Measurements from ENCODE around the gene MDM4. TPM values are rescaled to one million over a fixed set of nuclear protein-coding genes. Genes with fewer than 3 reads are reported as not detected.

The MDM4 gene
- total and polyA plus RNA-seq, 4 donors, result 4.8 to 141 (median 57.7) TPM

- H3K36me3 ChIP-seq (ENCODE audit: control insufficient read depth in 1 of 2, insufficient read depth in 2 of 2, low read length in 1 of 2), result no peaks in the 10 kb centered on the region
- H3K9me3 ChIP-seq (ENCODE audit: control insufficient read depth, low read length), result no peaks in the 10 kb centered on the region
- no peaks in the 10 kb centered on the region for H3K4me1 ChIP-seq (ENCODE audit: control insufficient read depth in 1 of 2, insufficient read depth in 2 of 2, low read length in 2 of 2)
- no peak for DNase-seq
- intact Hi-C loops (cut with DNase I), result no loop called here
- no peak for ATAC-seq (ENCODE audit: low FRiP score)
- H3K4me3 ChIP-seq (ENCODE audit: low read length in 2 of 2), result no peak overlapping the region
- no peak overlapping the region for H3K27ac ChIP-seq (ENCODE audit: low read depth in 1 of 2, low read length in 2 of 2)
- H3K27me3 ChIP-seq (ENCODE audit: control insufficient read depth in 1 of 2, insufficient read depth in 2 of 2, low read length in 1 of 2), result no peaks in the 10 kb centered on the region
- WGBS, 2 donors, result 75 to 76% methylated on average over 13 of the region's 13 CpGs
These were observed 59.3 kb downstream of the MDM4 start for GRCh38 chr1:204575221-204576190.

DNA sequence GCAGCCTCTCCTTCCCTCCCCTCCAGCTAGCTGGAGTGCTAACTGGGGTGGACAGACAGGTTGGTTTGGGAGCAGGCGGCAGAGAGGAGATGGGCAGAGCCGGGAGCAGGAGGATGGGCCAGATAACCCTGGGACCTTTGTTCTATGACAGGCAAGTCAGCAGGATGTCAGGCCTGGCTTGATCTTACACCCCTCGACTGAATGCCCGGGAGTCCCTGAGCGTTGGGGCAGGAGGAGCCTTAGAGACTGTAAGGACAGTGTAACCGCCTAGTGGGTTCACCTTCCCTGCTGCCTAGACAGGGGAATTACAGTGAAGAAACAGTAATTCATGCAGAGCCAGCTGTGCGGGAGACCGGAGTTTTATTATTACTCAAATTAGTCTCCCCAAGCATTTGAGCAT, 60.2 kb downstream of the MDM4 start:
- H3K27ac ChIP-seq (ENCODE audit: low read depth in 1 of 2, low read length in 2 of 2), result no peak overlapping the region
- no peaks in the 10 kb centered on the region for H3K27me3 ChIP-seq (ENCODE audit: control insufficient read depth in 1 of 2, insufficient read depth in 2 of 2, low read length in 1 of 2)
- no peak for DNase-seq
- intact Hi-C loops (cut with DNase I), result no loop called here
- H3K4me1 ChIP-seq (ENCODE audit: control insufficient read depth in 1 of 2, insufficient read depth in 2 of 2, low read length in 2 of 2), result no peaks in the 10 kb centered on the region
- ATAC-seq (ENCODE audit: low FRiP score), result no peak
- no peak overlapping the region for H3K4me3 ChIP-seq (ENCODE audit: low read length in 2 of 2)
- WGBS, 2 donors, result 82 to 90% methylated on average over 8 of the region's 8 CpGs
- H3K9me3 ChIP-seq (ENCODE audit: control insufficient read depth, low read length), result no peaks in the 10 kb centered on the region
- no peaks in the 10 kb centered on the region for H3K36me3 ChIP-seq (ENCODE audit: control insufficient read depth in 1 of 2, insufficient read depth in 2 of 2, low read length in 1 of 2)

DNA sequence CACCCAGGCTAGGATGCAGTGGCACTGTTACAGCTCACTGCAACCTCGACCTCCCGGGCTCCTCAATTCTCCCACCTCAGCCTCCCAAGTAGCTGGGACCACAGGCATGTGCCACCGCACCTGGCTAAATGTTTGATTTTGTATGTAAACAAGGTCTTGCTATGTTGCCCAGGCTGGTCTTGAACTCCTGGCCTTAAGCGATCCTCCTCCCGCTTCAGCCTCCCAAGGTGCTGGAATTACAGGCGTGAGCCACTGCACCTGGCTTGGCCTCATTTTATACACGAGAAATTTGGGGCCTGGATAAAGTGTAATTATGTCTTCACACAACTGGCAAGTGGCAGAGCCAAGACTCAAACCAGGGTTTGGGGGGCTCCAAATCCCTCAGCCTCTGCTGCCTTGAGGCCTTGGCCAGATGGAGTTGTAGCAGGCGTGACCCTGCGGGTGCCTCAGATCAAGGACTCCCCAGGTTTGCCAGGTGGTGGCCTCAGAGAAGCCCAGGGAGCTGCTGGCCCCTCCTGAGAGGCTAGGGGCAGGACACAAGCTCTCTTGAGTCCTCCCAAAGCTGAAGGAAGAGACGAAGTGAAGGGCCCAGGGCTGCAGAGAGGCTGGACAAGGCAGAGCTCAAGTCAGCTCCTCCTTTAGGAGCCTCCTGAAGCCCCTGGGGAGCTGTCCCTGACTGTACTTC, 61.7 kb downstream of the MDM4 start:
- intact Hi-C loops (cut with DNase I), result no loop called here
- ATAC-seq (ENCODE audit: low FRiP score) (no peak), DNase-seq (no peak)
- no peaks in the 10 kb centered on the region for H3K27me3 ChIP-seq (ENCODE audit: control insufficient read depth in 1 of 2, insufficient read depth in 2 of 2, low read length in 1 of 2)
- 92 to 93% methylated on average over 10 of the region's 10 CpGs for WGBS, 2 donors
- H3K4me1 ChIP-seq (ENCODE audit: control insufficient read depth in 1 of 2, insufficient read depth in 2 of 2, low read length in 2 of 2), result no peaks in the 10 kb centered on the region
- no peaks in the 10 kb centered on the region for H3K9me3 ChIP-seq (ENCODE audit: control insufficient read depth, low read length)
- H3K27ac ChIP-seq (ENCODE audit: low read depth in 1 of 2, low read length in 2 of 2), result no peak overlapping the region
- H3K36me3 ChIP-seq (ENCODE audit: control insufficient read depth in 1 of 2, insufficient read depth in 2 of 2, low read length in 1 of 2), result no peaks in the 10 kb centered on the region
- no peak overlapping the region for H3K4me3 ChIP-seq (ENCODE audit: low read length in 2 of 2)

DNA sequence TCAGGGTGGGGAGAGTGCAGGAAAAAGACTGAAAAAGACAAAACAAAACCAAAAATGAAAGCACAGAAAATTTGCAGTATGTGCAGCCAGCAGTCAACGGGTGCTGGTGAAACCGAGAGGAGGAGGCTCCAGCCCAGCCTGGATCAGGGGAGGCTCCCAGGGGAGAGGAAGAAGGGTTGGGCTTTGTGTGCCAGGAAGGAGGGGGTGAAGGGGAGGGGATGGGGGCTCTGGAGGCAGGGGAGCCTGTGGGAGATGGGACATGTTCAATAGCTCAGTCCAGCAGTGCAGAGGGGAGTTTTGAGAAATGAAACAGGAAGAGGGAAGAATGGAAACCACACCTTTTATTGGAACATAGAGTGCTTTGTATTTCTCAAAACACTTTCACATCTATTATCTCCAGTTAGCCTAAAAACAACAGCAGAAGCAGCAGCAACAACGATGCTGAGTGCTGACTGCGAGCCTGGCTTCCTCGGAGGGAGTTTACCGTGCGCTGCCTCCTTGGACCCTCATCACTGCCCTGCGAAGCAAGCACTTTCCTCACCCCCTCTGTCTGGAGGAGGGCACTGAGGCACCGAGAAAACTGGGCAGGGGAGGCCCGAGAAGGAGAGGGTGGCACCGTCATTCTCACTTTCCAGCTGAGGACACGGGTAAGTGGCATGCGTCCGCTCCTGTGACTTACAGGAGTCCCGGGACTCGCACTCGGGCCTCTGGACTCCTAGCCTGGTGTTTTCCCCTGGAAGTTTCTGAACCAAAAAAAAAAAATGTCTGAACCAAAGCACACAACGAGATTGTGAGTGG, 62.9 kb downstream of the MDM4 start:
- intact Hi-C loops (cut with DNase I), result no loop called here
- no peak for DNase-seq
- peak; percentile 54 for ATAC-seq (ENCODE audit: low FRiP score)
- H3K9me3 ChIP-seq (ENCODE audit: control insufficient read depth, low read length), result no peaks in the 10 kb centered on the region
- H3K27me3 ChIP-seq (ENCODE audit: control insufficient read depth in 1 of 2, insufficient read depth in 2 of 2, low read length in 1 of 2), result no peaks in the 10 kb centered on the region
- H3K4me3 ChIP-seq (ENCODE audit: low read length in 2 of 2), result no peak overlapping the region
- no peaks in the 10 kb centered on the region for H3K36me3 ChIP-seq (ENCODE audit: control insufficient read depth in 1 of 2, insufficient read depth in 2 of 2, low read length in 1 of 2)
- 52 to 53% methylated on average over 18 of the region's 18 CpGs for WGBS, 2 donors
- H3K27ac ChIP-seq (ENCODE audit: low read depth in 1 of 2, low read length in 2 of 2), result no peak overlapping the region
- H3K4me1 ChIP-seq (ENCODE audit: control insufficient read depth in 1 of 2, insufficient read depth in 2 of 2, low read length in 2 of 2), result no peaks in the 10 kb centered on the region

GRCh38 chr1:204579681-204580080, 63.5 kb downstream of the MDM4 start:
- DNase-seq (no peak), ATAC-seq (ENCODE audit: low FRiP score) (no peak)
- Histone ChIP-seq H3K27ac (ENCODE audit: low read depth in 1 of 2, low read length in 2 of 2) (no peak overlapping the region), H3K36me3 (ENCODE audit: control insufficient read depth in 1 of 2, insufficient read depth in 2 of 2, low read length in 1 of 2) (no peaks in the 10 kb centered on the region), H3K27me3 (ENCODE audit: control insufficient read depth in 1 of 2, insufficient read depth in 2 of 2, low read length in 1 of 2) (no peaks in the 10 kb centered on the region), H3K9me3 (ENCODE audit: control insufficient read depth, low read length) (no peaks in the 10 kb centered on the region), H3K4me1 (ENCODE audit: control insufficient read depth in 1 of 2, insufficient read depth in 2 of 2, low read length in 2 of 2) (no peaks in the 10 kb centered on the region), H3K4me3 (ENCODE audit: low read length in 2 of 2) (no peak overlapping the region)
- intact Hi-C loops (cut with DNase I), result no loop called here
- 74 to 79% methylated on average over 6 of the region's 6 CpGs for WGBS, 2 donors

- intact Hi-C loops (cut with DNase I), result no loop called here
- no peak for DNase-seq
- Histone ChIP-seq H3K9me3 (ENCODE audit: control insufficient read depth, low read length) (no peaks in the 10 kb centered on the region), H3K4me1 (ENCODE audit: control insufficient read depth in 1 of 2, insufficient read depth in 2 of 2, low read length in 2 of 2) (no peaks in the 10 kb centered on the region), H3K36me3 (ENCODE audit: control insufficient read depth in 1 of 2, insufficient read depth in 2 of 2, low read length in 1 of 2) (no peaks in the 10 kb centered on the region), H3K27ac (ENCODE audit: low read depth in 1 of 2, low read length in 2 of 2) (no peak overlapping the region), H3K4me3 (ENCODE audit: low read length in 2 of 2) (no peak overlapping the region), H3K27me3 (ENCODE audit: control insufficient read depth in 1 of 2, insufficient read depth in 2 of 2, low read length in 1 of 2) (no peaks in the 10 kb centered on the region)
- no peak for ATAC-seq (ENCODE audit: low FRiP score)
- WGBS, 2 donors, result 84% methylated on average over 2 of the region's 2 CpGs
These were observed 64.7 kb downstream of the MDM4 start for GRCh38 chr1:204580862-204581261.

DNA sequence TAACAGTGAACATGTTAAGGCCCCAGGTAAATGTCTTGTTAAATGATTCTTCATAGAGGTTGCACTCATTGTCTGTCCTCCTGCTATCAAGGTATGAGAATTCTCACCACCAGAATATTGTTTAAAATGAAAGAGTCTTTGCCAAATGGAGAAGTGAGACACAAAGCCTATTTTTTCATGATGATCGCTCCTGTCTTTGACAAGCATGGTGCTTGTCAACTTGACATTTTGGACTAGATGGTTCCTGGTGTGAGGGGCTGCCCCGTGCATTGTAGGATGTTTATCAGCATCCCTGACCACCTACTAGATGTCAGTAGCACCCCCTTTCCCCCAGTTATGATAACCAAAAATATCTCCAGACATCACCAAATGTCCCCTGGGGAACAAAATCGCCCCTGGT, 65.6 kb downstream of the MDM4 start:
- WGBS, 2 donors, result 89 to 90% methylated on average over 3 of the region's 3 CpGs
- no peak for ATAC-seq (ENCODE audit: low FRiP score)

DNA sequence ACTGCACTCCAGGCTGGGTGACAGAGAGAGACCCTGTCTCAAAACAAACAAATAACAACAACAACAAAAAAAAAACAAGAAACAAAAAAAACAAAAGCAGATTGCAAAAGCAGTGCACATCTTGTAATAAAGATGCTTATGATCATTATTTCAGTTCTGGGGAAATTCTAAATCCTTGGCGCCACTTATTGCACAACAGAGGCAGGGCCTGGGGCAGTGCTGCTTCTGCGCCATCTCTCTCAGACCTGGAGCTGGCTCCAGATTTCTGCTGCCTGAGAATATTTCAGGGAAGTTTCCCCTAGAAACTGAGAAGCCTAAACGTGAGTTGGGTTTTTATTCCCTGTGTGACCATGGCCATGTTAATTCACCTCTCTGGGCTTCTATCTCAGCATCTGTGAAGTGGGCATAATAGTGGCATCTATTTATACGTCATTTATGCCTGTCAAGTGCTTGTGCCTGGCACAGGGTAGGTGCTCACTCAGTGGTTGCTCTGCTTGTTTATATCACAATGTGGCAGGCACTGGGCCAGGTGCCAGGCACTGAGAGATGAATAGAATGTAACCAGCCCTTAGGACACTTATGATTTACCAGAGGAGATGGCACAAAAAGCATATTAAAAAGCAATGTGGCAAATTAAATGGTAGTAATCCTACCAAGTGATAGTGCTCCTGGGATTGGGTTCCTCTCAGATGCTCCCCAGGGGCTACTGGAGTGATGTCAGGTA, 67.9 kb downstream of the MDM4 start:
- WGBS, 2 donors, result 75 to 77% methylated on average over 4 of the region's 4 CpGs
- Histone ChIP-seq H3K27me3 (ENCODE audit: control insufficient read depth in 1 of 2, insufficient read depth in 2 of 2, low read length in 1 of 2) (no peaks in the 10 kb centered on the region), H3K36me3 (ENCODE audit: control insufficient read depth in 1 of 2, insufficient read depth in 2 of 2, low read length in 1 of 2) (no peaks in the 10 kb centered on the region), H3K4me3 (ENCODE audit: low read length in 2 of 2) (no peak overlapping the region), H3K9me3 (ENCODE audit: control insufficient read depth, low read length) (no peaks in the 10 kb centered on the region), H3K27ac (ENCODE audit: low read depth in 1 of 2, low read length in 2 of 2) (no peak overlapping the region), H3K4me1 (ENCODE audit: control insufficient read depth in 1 of 2, insufficient read depth in 2 of 2, low read length in 2 of 2) (no peaks in the 10 kb centered on the region)
- DNase-seq, result no peak
- ATAC-seq (ENCODE audit: low FRiP score), result no peak
- intact Hi-C loops (cut with DNase I), result no loop called here

More for the DNA sequence above, 65.6 kb downstream of the MDM4 start:
- Histone ChIP-seq H3K36me3 (ENCODE audit: control insufficient read depth in 1 of 2, insufficient read depth in 2 of 2, low read length in 1 of 2) (no peaks in the 10 kb centered on the region), H3K27me3 (ENCODE audit: control insufficient read depth in 1 of 2, insufficient read depth in 2 of 2, low read length in 1 of 2) (no peaks in the 10 kb centered on the region), H3K9me3 (ENCODE audit: control insufficient read depth, low read length) (no peaks in the 10 kb centered on the region), H3K4me1 (ENCODE audit: control insufficient read depth in 1 of 2, insufficient read depth in 2 of 2, low read length in 2 of 2) (no peaks in the 10 kb centered on the region), H3K4me3 (ENCODE audit: low read length in 2 of 2) (no peak overlapping the region), H3K27ac (ENCODE audit: low read depth in 1 of 2, low read length in 2 of 2) (no peak overlapping the region)
- intact Hi-C loops (cut with DNase I), result no loop called here
- no peak for DNase-seq

All from aorta (tissue), 5 donors.